ENCODE measurements around the gene TLE1.

The TLE1 gene

GRCh38 chr9:81686614-81687520 is 2.5 kb downstream of the TLE1 start:
- peak; percentile 82 for DNase-seq (ENCODE audit: low spot score)

GRCh38 chr9:81685763-81686613 is 3.4 kb downstream of the TLE1 start:
- DNase-seq (ENCODE audit: low spot score) = no peak

- no peak for DNase-seq (ENCODE audit: low spot score)
Observed at GRCh38 chr9:81684635-81685034, 4.7 kb downstream of the TLE1 start.

GRCh38 chr9:81683704-81684103 is 5.6 kb downstream of the TLE1 start:
- DNase-seq (ENCODE audit: low spot score) = no peak

GRCh38 chr9:81683238-81683637 is 6.1 kb downstream of the TLE1 start:
- DNase-seq (ENCODE audit: low spot score) = no peak

- no peak for DNase-seq (ENCODE audit: low spot score)
Observed at GRCh38 chr9:81682797-81683196, 6.5 kb downstream of the TLE1 start.

GRCh38 chr9:81682177-81682576 is 7.2 kb downstream of the TLE1 start:
- no peak for DNase-seq (ENCODE audit: low spot score)

GRCh38 chr9:81680506-81680905 is 8.8 kb downstream of the TLE1 start:
- no peak for DNase-seq (ENCODE audit: low spot score)

- DNase-seq (ENCODE audit: low spot score) = no peak
Observed at GRCh38 chr9:81680006-81680405, 9.3 kb downstream of the TLE1 start.

- DNase-seq (ENCODE audit: low spot score) = no peak
Observed at GRCh38 chr9:81678088-81678487, 11.3 kb downstream of the TLE1 start.

GRCh38 chr9:81676395-81676794 is 13.0 kb downstream of the TLE1 start:
- no peak for DNase-seq (ENCODE audit: low spot score)

GRCh38 chr9:81673310-81673709 is 16.0 kb downstream of the TLE1 start:
- DNase-seq (ENCODE audit: low spot score) = no peak

GRCh38 chr9:81671880-81672280 is 17.5 kb downstream of the TLE1 start:
- peak; percentile 60 for DNase-seq (ENCODE audit: low spot score)

GRCh38 chr9:81669866-81670265 is 19.5 kb downstream of the TLE1 start:
- no peak for DNase-seq (ENCODE audit: low spot score)

GRCh38 chr9:81669041-81669651 is 20.2 kb downstream of the TLE1 start:
- DNase-seq (ENCODE audit: low spot score) = no peak

GRCh38 chr9:81666123-81666522 is 23.2 kb downstream of the TLE1 start:
- no peak for DNase-seq (ENCODE audit: low spot score)

- DNase-seq (ENCODE audit: low spot score) = no peak
Observed at GRCh38 chr9:81665322-81665871, 23.9 kb downstream of the TLE1 start.

GRCh38 chr9:81664638-81665222 is 24.6 kb downstream of the TLE1 start:
- DNase-seq (ENCODE audit: low spot score) = no peak

- no peak for DNase-seq (ENCODE audit: low spot score)
Observed at GRCh38 chr9:81661339-81661738, 28.0 kb downstream of the TLE1 start.

- no peak for DNase-seq (ENCODE audit: low spot score)
Observed at GRCh38 chr9:81656871-81657337, 32.4 kb downstream of the TLE1 start.

- DNase-seq (ENCODE audit: low spot score) = no peak
Observed at GRCh38 chr9:81656004-81656403, 33.3 kb downstream of the TLE1 start.

GRCh38 chr9:81653240-81653639 is 36.1 kb downstream of the TLE1 start:
- DNase-seq (ENCODE audit: low spot score) = no peak

All from cerebellar cortex (tissue), 1 donor.